Middle frontal gyrus (tissue), 1 donor: ENCODE results near the gene E2F2.

Experiments
- DNase-seq: peaks from one replicate; pipeline ENCODE4 v3.0.0-alpha.2; 2015; ENCODE audit warnings: low spot score; ENCODE audit errors: extremely low spot score

E2F2 gene

DNA sequence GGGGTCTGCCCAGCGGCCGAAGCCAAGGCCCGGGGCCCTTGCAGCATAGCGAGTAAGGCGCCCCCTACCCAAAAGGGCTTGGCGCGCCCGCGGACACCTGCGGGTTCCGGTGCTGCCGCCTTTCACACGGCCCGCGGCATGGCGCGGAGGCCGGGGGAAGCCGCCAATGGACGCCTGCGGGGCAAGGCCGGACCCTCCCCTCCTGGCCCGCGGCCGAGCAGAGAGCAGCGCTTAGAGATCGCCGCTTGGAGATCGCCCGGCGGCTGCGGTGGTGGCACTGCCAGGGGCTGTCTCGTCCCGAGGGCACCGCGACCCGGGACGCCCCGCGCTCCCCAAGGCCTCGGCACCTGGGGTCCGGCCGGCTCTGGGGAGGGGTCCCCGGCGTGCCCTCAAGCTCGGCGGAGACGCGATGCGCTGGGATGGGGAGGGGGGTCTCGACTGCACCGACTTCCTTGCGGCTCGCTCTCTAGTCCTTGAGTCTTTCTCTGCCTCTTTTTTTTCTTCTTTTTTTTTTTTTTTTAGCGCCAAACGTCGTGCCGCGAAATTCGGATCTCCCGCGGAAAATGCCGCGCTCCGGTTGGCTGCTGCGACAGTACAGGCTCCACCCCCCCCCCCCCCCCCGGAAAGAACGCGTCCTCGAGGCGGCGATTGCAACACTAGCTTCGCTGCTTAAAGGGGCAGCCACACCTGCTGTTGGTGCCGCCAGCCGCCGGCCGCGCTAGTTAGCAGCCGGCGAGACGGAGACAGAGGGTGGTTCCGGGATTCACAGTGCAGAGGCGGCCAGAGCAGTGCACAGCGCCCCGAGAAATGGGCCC is at the start of gene E2F2:
Gene E2F2 (minus strand): TSS at position 487 of the 815 bp plus-strand sequence. CDS start 440 bp downstream, at position 47.
- DNase-seq, result peak; percentile 75

- no peak for DNase-seq
Observed at GRCh38 chr1:23578997-23579363, 47.9 kb upstream of the E2F2 start.

DNA sequence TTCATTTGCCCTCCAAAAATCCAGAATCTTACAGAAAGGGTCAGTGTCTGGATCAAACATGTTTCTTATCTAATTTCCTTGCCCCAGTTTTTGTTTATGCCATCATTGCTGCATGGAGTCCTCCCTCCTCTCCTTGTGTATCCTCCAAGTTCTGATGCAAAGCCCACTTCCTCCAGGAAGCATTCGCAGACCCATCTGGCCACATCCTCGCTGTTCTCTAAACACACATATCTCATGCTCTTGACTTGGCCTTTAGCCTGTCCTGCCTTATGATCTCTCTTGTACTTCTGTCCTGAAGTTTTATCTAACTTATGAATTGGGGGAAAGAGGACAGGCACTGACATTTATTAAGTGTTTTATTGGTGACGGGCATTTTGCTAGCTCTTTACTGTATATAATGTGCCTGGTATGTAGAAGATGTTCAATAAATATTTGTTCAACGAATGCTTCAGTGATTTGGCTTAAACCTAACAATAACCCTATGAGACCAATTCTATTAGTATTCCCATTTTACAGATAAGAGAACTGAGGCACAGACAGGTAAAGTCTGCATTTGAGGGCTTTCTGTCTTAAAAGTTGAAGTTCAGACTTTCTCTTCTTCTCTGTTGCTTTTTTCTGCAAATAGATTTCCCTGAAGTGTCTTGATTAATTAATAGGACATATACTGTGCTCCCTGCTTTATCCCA is 47.4 kb upstream of the E2F2 start:
- no peak for DNase-seq

DNA sequence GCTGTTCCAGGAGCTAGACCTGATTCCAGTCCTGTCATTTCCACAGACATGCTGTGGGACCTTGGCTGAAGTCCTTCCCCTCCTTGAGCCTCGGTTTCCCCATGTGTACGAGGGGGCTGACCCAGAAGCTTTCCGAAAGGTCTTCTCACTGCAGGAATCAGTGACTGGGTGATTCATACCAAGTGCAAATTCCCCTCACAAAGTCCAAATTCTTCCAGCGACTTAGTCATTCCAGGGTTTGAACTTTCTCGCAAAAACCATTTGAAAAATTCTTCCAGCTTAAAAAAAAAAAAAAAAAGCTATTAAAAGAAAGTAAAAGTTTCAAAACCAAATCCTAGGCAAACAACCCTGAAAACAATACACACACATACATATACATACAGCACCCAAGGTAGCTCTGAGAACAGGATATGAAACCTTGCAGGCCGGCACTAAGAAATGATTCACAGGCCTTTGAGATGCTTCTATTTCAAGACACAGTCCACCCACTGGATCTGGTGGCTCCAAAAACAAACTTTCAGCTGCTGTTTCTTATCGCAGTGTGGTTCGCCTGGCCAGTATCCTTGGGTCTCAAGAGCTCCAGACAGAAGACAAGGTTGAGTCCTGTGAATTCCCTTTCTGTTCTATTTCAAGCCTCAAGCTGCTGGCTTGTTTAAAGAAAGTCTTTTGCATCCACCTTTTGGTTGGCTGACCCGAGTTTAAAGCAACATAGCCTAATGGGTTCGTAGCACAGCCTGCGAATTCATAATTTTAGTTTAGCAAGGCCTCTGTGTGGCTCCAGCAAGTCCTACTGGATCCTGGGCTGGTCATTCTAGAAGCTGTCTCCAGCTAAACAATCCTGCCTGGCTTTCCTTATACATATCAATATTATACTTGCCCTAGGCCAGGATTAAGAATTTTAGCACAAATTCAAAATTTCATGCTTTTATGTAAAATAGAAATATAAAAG is 46.3 kb upstream of the E2F2 start:
- DNase-seq, result no peak

DNA sequence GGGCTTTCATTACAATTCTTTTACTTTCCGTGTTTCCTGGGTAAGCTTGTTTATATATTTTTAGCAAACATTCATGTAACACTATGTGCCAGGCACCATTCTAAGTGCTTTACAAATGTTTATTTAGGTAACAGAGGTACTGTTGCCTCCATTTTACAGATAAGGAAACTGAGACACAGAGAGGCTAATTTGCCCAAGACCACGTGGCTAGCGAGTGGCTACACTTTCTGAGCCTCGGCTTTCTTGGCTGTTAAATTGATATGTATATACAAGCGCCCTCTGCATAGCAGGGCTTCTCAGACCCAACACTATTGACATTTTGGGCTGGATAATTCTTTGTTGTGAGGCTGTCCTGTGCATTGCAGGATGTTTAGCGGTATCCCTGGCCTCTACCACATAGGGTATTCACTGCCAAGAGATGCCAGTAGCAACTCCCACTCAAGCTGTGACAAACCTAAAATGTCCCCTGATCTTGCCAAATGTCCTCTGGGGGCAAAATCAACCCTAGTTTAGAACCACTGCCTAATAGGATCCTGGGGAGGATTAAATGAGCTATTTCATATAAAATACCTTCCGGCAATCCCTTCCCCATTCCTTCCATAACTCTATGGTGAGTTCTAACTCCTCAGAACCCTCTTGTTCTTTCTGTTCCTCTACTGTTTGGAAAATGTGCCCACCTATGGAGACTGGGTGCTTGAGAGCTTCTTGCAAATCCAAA is 45.5 kb upstream of the E2F2 start:
- DNase-seq, result no peak

DNA sequence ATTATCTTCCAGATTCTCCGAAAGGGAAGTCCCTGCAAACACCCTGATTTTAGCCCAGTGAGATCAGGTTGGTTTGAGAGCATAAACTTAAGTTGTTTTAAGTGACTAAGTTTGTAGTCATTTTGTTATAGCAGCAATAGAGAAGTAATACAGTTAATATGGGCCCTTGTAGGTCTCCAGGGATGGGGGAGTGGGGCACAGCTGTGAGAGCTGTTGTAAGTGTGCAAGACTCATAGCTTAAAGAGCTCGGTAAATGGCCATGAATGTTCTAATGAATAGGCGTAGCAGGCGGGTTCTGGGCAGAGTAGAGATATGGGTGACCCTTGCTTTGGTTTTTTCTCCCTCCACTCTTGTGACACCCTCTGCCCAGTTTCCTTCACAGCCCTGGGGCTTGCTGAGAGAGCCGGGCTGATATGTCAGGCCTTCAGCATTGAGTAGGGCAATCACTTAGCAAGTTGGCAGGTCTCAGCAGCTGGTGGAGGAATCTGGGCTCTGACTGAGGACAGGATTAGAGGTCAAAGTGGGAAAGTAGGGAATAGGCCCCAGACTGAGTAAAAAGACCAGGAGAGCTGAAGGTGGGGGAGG is 44.3 kb upstream of the E2F2 start:
- DNase-seq, result no peak

GRCh38 chr1:23574265-23574754 is 43.3 kb upstream of the E2F2 start:
- DNase-seq, result no peak

- no peak for DNase-seq
Observed at GRCh38 chr1:23573574-23574182, 42.6 kb upstream of the E2F2 start.

- no peak for DNase-seq
Observed at GRCh38 chr1:23571465-23571864, 40.4 kb upstream of the E2F2 start.

GRCh38 chr1:23570001-23570691 is 39.1 kb upstream of the E2F2 start:
- DNase-seq, result no peak

GRCh38 chr1:23568608-23569383 is 37.8 kb upstream of the E2F2 start:
- DNase-seq, result no peak

GRCh38 chr1:23567996-23568607 is 37.1 kb upstream of the E2F2 start:
- DNase-seq, result no peak

GRCh38 chr1:23567629-23567995 is 36.6 kb upstream of the E2F2 start:
- no peak for DNase-seq

DNA sequence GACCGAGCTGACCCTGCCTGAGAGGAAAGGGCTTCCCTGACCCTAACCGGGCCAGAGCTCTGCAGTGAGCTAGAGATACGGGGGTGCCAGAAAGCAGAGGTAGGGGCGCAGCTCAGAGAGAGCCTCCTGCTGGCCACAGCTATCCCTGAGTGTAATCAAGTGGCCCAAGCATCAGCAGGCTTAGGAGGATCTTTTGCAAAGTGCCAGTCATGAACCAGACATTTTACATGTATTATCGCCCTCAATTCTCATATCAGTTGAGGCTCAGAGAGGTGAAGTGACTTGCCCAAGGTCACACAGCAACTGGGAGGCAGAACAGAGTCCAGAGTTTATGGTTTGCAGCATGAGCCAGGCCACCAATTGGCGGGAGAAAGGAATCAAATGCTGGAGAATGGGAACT is 35.3 kb upstream of the E2F2 start:
- no peak for DNase-seq

DNA sequence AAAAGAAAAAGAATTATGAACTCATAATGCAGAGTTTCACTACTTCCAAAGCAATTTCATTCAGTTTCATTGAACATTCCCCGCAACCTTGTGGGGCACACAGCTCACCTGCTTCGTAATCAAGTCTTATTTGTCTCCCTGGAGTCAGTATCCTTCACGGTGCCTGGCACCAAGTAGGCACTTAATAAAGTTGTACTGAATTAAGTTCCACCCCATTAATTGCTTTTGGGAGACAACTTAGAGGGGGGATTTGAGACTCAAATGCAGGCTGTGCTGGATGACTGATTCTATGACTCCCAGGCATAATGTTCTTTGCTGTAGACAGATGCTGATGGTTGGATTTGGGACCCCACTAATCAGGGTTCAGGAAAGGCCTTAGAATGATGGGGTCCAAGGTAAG is 34.7 kb upstream of the E2F2 start:
- DNase-seq, result no peak

DNA sequence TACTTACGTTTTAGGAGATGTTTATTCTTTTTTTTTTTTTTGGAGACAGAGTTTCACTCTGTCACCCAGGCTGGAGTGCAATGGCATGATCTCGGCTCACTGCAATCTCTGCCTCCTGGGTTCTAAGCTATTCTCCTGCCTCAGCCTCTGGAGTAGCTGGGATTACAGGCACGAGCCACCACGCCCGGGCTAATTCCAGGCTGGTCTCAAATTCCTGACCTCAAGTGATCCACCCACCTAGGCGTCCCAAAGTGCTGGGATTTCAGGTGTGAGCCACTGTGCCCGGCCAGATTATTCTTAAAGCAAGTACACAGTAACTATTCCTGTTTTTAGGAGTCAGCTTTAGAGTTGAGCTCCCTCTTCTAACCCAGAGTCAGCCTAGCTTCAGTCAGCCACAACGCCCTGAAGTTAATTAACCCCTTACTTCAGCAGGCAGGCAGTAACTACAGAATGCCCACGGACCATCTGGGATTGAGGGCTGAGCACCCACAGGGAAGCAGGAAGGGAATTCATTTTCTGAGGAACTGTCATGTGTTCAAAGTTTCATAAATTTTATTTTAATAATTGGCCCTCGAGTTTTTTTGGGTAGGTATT is 33.6 kb upstream of the E2F2 start:
- DNase-seq, result no peak

DNA sequence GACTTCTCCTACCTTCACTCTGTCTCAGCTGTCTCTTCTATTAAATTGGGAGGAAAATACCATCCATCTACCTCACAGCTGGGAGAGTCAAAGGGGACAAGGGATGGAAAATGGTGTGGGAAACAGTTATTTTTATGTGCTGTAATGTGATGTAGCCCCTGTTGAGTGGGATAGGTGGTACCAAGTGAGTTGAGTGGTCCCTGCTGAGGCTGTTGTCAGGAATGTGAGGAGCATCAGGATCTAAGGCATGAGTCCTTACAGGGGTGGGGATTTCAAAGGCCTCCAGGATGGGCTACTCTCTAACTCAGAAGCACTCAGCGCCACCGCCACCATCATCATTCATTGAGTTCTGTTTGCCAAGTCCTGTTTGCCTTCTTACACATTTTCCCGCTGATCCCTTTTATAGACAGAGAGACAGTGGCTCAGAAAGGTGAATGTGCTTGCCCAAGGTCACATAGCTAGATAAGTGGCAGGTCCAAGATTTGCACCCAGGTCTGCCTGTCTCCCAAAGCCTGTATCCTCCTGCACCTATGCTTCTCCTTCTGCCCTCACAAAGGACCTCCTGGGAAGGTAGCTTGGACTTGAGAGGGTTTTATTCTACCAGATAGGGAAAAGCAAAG is 32.8 kb upstream of the E2F2 start:
- no peak for DNase-seq

DNA sequence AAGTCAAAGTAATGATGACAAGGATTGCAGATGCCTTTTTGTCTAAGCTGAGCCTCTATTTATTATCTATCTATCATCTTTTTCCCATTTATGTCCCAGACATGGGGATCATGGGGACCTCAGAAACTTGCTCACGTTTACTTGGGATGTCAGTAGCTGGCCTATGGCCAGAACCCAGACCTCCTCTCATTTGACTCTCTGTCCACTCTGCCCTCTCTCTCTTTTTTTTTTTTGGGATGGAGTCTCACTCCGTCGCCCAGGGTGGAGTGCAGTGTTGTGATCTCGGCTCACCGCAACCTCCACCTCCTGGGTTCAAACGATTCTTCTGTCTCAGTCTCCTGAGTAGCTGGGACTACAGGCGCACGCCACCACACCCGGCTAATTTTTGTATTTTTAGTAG is 32.0 kb upstream of the E2F2 start:
- no peak for DNase-seq
